ENCODE data around the gene DCAF11.
A peak's percentile ranks its signal among the peaks of the same experiment; 100 is the strongest.
"Not testable (repeated sequence)": the region's sequence is repeated elsewhere in the genome, so short reads cannot be mapped to it uniquely, and the experiment has no call there.

The DCAF11 gene

DNA sequence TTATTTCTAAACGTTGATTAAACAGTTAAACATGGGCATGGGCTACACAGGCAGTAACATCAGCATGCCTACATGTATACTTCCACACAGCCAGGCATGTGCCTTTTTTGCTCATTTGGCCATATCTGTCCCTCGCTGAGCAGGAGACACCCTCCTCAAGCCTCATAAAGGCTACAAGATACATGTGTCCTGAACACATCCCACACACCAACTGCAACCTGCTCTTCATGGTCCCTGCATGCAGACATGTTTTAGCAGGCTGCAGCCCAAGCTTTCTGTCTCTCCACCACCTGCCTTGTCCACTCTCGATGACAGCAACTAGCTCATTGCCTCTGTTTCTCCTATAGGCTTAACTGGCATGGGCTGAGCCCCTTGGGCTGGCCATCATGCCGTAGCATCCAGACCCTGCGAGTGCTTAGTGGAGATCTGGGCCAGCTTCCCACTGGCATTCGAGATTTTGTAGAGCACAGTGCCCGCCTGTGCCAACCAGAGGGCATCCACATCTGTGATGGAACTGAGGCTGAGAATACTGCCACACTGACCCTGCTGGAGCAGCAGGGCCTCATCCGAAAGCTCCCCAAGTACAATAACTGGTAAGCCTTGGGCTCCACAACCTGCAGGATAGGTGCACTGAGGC is 17.9 kb upstream of the DCAF11 start:
- DNase-seq (ENCODE audit: low spot score) = no peak

GRCh38 chr14:24098229-24098926 is 16.2 kb upstream of the DCAF11 start:
- no peak for DNase-seq (ENCODE audit: low spot score)

DNA sequence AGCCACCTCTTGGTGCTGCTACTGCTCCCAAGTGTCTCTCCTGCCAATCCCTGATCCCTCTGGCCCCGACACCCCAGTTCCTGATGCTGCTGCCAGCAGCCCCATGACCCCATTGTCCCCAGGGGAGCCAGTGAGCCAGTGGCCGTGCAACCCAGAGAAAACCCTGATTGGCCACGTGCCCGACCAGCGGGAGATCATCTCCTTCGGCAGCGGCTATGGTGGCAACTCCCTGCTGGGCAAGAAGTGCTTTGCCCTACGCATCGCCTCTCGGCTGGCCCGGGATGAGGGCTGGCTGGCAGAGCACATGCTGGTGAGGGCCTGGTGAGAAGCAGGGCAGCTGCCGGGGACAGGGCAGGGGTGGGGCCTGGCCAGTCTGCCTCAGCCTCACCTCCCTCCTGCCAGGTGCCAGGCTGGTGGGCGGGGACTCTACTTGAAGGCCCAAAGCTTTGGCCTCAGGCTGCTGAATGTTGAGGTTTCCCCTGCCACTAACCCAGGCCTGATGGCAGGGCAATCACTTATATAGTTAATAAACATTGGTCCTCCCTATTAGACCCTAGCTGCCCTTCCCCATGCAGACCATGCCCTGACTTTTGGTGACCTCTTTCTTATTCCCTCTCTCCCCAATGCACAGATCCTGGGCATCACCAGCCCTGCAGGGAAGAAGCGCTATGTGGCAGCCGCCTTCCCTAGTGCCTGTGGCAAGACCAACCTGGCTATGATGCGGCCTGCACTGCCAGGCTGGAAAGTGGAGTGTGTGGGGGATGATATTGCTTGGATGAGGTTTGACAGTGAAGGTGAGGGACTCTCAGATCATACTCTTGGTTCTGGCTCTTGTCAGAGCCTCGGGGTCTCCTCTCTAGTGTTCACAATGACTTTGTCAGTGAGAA is 15.4 kb upstream of the DCAF11 start:
- no peak for DNase-seq (ENCODE audit: low spot score)

DNA sequence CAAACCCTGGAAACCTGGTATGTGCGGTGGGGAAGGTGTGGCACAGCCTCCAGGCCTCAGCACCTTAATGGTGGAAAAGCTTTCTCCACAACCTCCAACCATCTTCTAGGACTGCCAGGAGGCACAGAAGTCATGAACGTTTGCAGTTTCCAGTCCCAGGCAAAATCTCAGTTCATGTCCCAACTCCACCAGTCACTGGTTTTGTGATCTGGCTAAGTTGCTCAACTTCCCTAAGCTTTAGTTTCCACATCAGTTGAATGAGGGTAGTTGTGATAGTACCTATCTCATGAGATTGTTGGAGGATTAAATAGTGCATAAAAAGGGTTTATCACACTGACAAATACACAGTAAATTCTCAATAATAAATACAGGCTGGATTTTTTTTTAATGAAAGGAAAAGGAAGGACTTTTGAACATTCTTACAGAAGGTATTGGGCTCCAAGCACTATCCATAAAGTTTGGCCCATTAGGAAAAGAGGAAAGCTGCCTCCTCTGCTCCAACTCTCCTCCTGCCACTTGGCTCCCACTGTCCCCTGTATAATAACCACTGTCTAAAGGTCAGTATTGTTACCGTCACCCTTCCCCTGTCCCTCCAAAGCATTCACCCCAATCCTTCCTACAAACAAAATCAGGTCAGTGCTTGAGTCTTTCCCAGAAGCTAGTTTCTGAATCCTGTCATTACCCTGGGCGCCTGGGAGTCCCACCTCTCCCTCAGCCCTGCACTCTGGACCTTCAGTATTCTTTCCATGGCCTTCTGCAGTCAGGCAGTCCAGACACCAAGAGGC is 14.2 kb upstream of the DCAF11 start:
- no peak for DNase-seq (ENCODE audit: low spot score)

- DNase-seq (ENCODE audit: low spot score) = no peak
Observed at GRCh38 chr14:24100982-24101494, 13.5 kb upstream of the DCAF11 start.

DNA sequence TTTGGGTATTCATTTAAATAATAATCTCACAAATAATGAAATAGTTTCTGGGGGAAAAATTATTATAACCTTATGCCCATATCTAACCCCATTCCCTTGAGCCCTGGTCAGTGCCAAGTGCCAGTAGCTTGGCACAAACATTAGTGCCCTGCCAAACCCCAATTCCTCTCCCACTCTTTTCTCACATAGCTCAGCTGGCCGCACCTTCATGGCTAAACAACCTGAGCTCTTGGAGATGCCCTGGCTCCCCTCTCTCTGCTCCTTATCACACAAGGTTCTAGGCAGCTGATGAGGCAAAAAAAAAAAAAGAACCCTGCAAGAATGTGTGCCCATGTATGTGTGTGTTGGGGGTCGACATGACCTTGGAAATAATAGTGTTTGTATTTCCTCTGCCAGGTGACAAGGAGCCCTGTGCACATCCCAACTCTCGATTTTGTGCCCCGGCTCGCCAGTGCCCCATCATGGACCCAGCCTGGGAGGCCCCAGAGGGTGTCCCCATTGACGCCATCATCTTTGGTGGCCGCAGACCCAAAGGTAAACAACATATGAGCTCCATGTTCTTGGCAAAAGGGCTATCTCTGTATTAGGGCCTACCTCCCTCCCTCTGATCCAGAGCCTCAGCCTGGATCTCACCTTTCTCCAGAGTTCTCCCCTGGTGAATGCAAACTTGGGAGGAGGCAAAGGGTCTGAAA is 12.1 kb upstream of the DCAF11 start:
- DNase-seq (ENCODE audit: low spot score) = no peak

GRCh38 chr14:24103451-24103850 is 11.1 kb upstream of the DCAF11 start:
- no peak for DNase-seq (ENCODE audit: low spot score)

DNA sequence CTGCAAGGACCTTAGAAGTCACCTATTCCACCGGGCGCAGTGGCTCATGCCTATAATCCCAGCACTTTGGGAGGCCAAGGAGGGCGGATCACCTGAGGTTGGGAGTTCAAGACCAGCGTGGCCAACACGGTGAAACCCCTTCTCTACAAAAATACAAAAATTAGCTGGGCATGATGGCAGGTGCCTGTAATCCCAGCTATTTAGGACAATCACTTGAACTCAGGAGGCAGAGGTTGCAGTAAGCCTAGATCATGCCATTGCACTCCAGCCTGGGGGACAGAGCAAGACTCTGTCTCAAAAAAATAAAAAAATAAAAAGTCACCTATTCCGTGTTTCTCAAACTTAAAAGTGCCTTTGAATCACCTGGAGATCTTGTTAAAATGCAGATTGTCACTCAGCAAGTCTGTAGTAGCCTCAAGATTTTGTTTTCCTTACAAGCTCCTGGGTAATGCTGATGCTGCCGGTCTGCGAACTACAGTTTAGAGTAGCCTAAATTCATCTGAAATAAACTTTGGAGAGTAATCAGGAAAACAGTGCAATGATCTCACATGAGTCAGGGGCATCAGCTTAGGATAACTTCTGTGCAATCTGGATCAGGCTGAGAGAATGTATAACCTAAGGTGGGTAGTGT is 8.9 kb upstream of the DCAF11 start:
- not testable (repeated sequence) for DNase-seq (ENCODE audit: low spot score)

- no peak for DNase-seq (ENCODE audit: low spot score)
Observed at GRCh38 chr14:24106672-24107271, 7.8 kb upstream of the DCAF11 start.

DNA sequence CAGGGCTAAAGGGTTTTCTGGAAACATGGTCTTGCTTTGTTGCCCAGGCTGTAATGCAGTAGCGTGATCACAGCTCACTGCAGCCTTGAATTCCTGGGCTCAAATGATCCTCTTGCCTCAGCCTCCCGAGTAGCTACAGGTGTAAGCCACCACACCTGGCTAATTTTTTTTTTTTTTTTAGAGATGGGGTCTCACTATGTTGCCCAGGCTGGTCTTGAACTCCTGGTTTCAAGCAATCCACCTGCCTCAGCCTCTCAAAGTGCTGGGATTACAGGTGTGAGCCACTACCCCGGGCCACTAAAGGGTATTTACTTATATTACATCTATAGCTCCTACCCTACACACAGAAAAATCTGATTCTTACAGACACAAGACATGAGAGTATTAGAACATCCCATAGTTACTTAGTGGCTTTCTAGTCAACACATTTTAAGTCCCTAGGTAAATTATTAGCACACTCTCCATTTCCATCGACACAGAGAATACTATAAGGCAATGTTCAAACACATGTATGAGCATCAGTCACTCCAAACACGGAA is 6.2 kb upstream of the DCAF11 start:
- DNase-seq (ENCODE audit: low spot score) = no peak

GRCh38 chr14:24110060-24110459 is 4.5 kb upstream of the DCAF11 start:
- no peak for DNase-seq (ENCODE audit: low spot score)

- no peak for DNase-seq (ENCODE audit: low spot score)
Observed at GRCh38 chr14:24110523-24110922, 4.1 kb upstream of the DCAF11 start.

DNA sequence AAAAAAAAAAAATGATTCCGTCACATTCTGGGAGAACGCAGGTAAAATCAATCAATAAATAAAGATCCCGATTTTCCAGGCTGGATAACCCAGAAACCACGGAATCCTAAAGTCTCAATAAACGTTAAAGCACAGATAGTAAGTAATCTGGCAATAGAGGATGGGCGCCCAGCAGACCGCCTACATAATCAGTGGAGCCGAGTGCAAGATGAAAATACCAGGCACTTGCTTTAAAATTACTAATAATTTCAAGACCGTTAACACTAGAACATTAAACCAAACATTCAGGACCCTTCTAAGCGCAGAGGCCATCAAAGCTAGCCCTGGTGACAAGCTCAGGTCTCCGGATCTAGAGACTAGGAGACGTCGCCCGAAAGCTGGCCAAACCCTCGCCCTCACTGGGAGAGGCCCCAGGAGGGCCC is 1.2 kb upstream of the DCAF11 start:
- no peak for DNase-seq (ENCODE audit: low spot score)

- DNase-seq (ENCODE audit: low spot score) = peak; percentile 62
Observed at GRCh38 chr14:24113801-24114531, 611 bp upstream of the DCAF11 start.

- no peak for DNase-seq (ENCODE audit: low spot score)
Observed at GRCh38 chr14:24115422-24116127, 998 bp downstream of the DCAF11 start.

GRCh38 chr14:24116128-24116814 is 1.7 kb downstream of the DCAF11 start:
- no peak for DNase-seq (ENCODE audit: low spot score)

DNA sequence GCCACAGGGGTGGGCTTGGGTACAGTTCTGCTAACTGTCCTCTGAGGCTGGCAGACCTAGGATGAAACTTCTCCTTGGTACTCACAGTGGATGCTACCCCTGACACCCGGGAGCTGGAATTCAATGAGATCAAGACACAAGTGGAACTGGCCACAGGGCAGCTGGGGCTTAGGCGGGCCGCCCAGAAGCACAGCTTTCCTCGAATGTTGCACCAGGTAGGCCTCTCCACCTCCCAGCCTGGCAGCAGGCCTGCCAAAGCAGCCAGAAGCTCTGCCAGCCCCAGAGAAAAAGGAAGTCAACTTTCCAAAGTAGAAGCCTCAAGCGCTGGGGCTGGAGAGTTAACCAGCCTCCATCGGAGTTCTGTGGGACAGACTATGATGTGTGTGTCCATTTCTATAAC is 2.6 kb downstream of the DCAF11 start:
- no peak for DNase-seq (ENCODE audit: low spot score)

DNA sequence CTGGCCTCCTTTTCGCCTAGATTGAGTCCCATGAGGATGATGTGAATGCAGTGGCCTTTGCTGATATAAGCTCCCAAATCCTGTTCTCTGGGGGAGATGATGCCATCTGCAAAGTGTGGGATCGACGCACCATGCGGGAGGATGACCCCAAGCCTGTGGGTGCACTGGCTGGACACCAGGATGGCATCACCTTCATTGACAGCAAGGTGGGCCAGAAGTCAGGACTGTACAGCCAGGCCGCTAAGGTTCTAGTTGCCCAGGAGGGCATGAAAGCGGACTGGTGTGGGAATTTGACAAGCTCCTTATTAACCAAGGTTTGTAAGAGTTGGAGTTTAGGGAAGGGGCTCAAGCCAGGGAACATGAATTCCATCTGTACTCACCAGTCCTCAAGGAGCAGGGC is 5.1 kb downstream of the DCAF11 start:
- no peak for DNase-seq (ENCODE audit: low spot score)
